SK-N-MC (cell line): ENCODE measurements around the gene COLEC11.
A peak's percentile ranks its signal among the peaks of the same experiment; 100 is the strongest.

ENCODE experiments used
- DNase-seq: peaks from one replicate; pipeline ENCODE4 v3.0.0-alpha.2; 2011; ENCODE audit warnings: low read depth, low spot score
- H3K27ac ChIP-seq: fragments of 200-600 bp; sonication (generic); 2 replicates; pipeline ENCODE4 v1.5.1; 2016; ENCODE audit warnings: mixed run types
- H3K36me3 ChIP-seq: fragments of 200-600 bp; sonication (generic); 2 replicates; pipeline ENCODE4 v1.6.1; 2017; ENCODE audit warnings: antibody characterized with exemption, low read length, mixed read lengths; ENCODE audit not compliant: insufficient read depth
- H3K4me3 ChIP-seq: fragments of 200-600 bp; sonication (generic); 2 replicates; pipeline ENCODE4 v1.5.1; 2016
- H3K9ac ChIP-seq: fragments of 200-600 bp; sonication (generic); 2 replicates; pipeline ENCODE4 v1.8.0; 2017; ENCODE audit warnings: mixed run types, mixed read lengths; ENCODE audit not compliant: insufficient read length
- H3K9me3 ChIP-seq: fragments of 200-600 bp; sonication (generic); 2 replicates; pipeline ENCODE4 v1.6.1; 2017; ENCODE audit warnings: low read depth, mild to moderate bottlenecking, antibody characterized with exemption, low read length, moderate library complexity, mixed read lengths
- EZH2 ChIP-seq: fragments of 200-600 bp; sonication (generic); IDR thresholded peaks from one replicate; pipeline ENCODE4 v1.6.1; 2017; ENCODE audit warnings: antibody characterized with exemption
- FOXP2 ChIP-seq: optimal IDR thresholded peaks from 2 replicates; pipeline ENCODE3; 2011; ENCODE audit warnings: mild to moderate bottlenecking, moderate library complexity; ENCODE audit not compliant: insufficient read depth; ENCODE audit errors: extremely low read length, control extremely low read depth
- POLR2AphosphoS5 ChIP-seq: IDR thresholded peaks from 2 replicates; pipeline ENCODE4 v1.6.1; 2012; ENCODE audit warnings: mild to moderate bottlenecking, low read depth, low read length, borderline replicate concordance

COLEC11 gene

GRCh38 chr2:3589086-3589485, 5.8 kb upstream of the COLEC11 start:
- Histone ChIP-seq H3K36me3 (peaks cover 16% of the 10 kb centered on the region; the same call in 1 of the 2 replicates), H3K4me3 (no peak overlapping the region), H3K9me3 (no peaks in the 10 kb centered on the region), H3K27ac (peak overlapping the region; percentile 35; the same call in 1 of the 2 replicates), H3K9ac (no peak overlapping the region)
- DNase-seq: no peak
- TF ChIP-seq FOXP2 (no peak), POLR2AphosphoS5 (no peak), EZH2 (no peak)

DNA sequence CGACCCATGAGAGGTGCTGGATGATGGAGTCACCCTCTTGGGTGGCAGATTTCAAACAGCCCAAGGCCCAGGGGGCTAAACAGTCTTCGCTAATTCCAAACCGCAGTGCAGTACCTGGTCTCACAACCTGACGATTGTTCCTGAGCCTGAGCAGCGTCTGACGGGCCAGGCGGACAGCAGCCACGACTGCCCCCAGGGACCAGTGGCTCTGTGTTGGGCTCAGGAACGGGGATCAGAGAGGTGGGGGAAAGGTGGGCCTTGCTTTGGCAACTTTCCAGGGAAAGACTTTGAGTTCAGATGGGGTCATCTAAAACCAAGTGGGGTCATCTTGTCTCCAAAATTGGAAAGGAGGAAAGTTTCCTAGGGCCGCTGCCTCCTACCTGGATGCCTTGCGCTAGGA, 492 bp downstream of the COLEC11 start:
- H3K9me3 ChIP-seq: no peaks in the 10 kb centered on the region
- H3K27ac ChIP-seq: no peak overlapping the region
- H3K9ac ChIP-seq: no peak overlapping the region
- TF ChIP-seq POLR2AphosphoS5 (no peak), EZH2 (no peak), FOXP2 (no peak)
- no peak overlapping the region for H3K4me3 ChIP-seq
- no peak for DNase-seq
- no peaks in the 10 kb centered on the region for H3K36me3 ChIP-seq

- H3K9me3 ChIP-seq: no peaks in the 10 kb centered on the region
- no peak overlapping the region for H3K4me3 ChIP-seq
- no peak for DNase-seq
- no peaks in the 10 kb centered on the region for H3K36me3 ChIP-seq
- H3K9ac ChIP-seq: no peak overlapping the region
- no peak overlapping the region for H3K27ac ChIP-seq
- TF ChIP-seq FOXP2 (no peak), POLR2AphosphoS5 (no peak), EZH2 (no peak)
These were observed 1.1 kb downstream of the COLEC11 start for GRCh38 chr2:3595985-3596384.

GRCh38 chr2:3596901-3597417, 2.0 kb downstream of the COLEC11 start:
- TF ChIP-seq FOXP2 (no peak), POLR2AphosphoS5 (no peak), EZH2 (no peak)
- Histone ChIP-seq H3K9ac (no peak overlapping the region), H3K36me3 (no peaks in the 10 kb centered on the region), H3K9me3 (no peaks in the 10 kb centered on the region), H3K4me3 (no peak overlapping the region), H3K27ac (no peak overlapping the region)
- DNase-seq: no peak

DNA sequence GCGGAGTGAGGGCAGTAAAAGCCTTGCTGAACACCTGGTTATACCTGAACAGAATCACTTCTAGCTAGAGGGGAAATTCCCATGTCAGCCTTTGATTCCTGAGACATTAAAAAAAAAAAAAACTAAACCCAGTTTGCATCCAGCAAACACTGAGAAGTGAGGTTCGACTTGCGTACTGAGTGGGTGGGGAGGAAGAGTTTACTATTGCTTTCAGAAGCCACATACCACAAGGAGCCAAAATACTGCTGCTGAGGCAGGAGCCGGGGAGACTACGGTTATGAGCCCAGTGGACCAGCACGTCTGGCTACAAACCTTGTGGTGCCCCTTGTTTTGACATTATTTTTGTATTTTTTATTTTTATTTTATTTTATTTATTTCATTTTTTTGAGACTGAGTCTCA, 2.7 kb downstream of the COLEC11 start:
- H3K4me3 ChIP-seq: no peak overlapping the region

GRCh38 chr2:3598197-3598910, 3.4 kb downstream of the COLEC11 start:
- no peak for DNase-seq
- no peak overlapping the region for H3K9ac ChIP-seq
- no peak overlapping the region for H3K27ac ChIP-seq
- no peak for TF ChIP-seq FOXP2
- no peak for TF ChIP-seq EZH2
- TF ChIP-seq POLR2AphosphoS5: no peak
- H3K36me3 ChIP-seq: no peaks in the 10 kb centered on the region
- no peak overlapping the region for H3K4me3 ChIP-seq
- H3K9me3 ChIP-seq: no peaks in the 10 kb centered on the region

More for the DNA sequence above, 2.7 kb downstream of the COLEC11 start:
- TF ChIP-seq POLR2AphosphoS5 (no peak), FOXP2 (no peak), EZH2 (no peak)
- DNase-seq: no peak
- H3K36me3 ChIP-seq: no peaks in the 10 kb centered on the region
- H3K9me3 ChIP-seq: no peaks in the 10 kb centered on the region
- H3K9ac ChIP-seq: no peak overlapping the region
- H3K27ac ChIP-seq: no peak overlapping the region

GRCh38 chr2:3598912-3599854, 4.3 kb downstream of the COLEC11 start:
- no peak overlapping the region for H3K4me3 ChIP-seq
- H3K9me3 ChIP-seq: no peaks in the 10 kb centered on the region
- TF ChIP-seq FOXP2: no peak
- TF ChIP-seq EZH2: no peak
- no peak for TF ChIP-seq POLR2AphosphoS5
- DNase-seq: no peak
- H3K9ac ChIP-seq: no peak overlapping the region
- H3K36me3 ChIP-seq: no peaks in the 10 kb centered on the region
- H3K27ac ChIP-seq: no peak overlapping the region

DNA sequence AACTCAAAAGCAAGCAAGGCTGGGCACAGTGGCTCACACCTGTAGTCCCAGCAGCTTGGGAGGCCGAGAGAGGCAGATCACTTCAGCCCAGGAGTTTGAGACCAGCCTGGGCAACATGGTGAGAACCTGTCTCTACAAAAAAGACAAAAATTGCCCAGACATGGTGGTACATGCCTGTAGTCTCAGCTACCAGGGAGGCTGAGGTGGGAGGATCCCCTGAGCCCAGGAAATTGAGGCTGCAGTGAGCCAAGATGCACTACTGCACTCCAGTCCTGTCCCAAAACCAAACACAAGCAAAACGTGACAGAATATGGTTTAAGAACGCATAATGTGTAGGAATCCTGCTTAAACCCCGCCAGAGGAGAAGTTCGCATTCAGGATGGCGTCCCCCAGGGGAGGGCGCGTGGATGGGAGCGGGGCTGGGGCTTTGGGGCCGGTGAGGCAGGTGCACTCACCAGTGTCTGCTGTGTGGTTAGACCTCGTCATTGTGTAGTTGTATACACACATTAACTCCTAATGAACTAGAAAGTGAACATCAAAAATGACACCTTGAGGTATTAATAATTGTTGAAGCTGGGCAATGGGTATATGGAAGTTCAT, 5.4 kb downstream of the COLEC11 start:
- TF ChIP-seq FOXP2: no peak
- no peak for TF ChIP-seq EZH2
- TF ChIP-seq POLR2AphosphoS5: no peak
- H3K4me3 ChIP-seq: no peak overlapping the region
- no peak for DNase-seq
- no peak overlapping the region for H3K27ac ChIP-seq
- no peaks in the 10 kb centered on the region for H3K9me3 ChIP-seq
- no peak overlapping the region for H3K9ac ChIP-seq
- no peaks in the 10 kb centered on the region for H3K36me3 ChIP-seq
